Mucosa of descending colon (tissue), 3 donors: Measurements from ENCODE around the gene SIGLEC11. TPM values are rescaled to one million over a fixed set of nuclear protein-coding genes. Genes with fewer than 3 reads are reported as not detected.

Experiments
- ATAC-seq: fragments of 200-7000 bp; cut with Tn5 transposase; one replicate; pipeline ENCODE4 v1.9.1; 2020; ENCODE audit warnings: mild to moderate bottlenecking, moderate library complexity
- DNase-seq, 3 donors: peaks; one replicate each; pipeline ENCODE4 v3.0.0-alpha.2; 2020
- H3K36me3 ChIP-seq: fragments of 200-600 bp; one replicate; pipeline ENCODE4 v1.8.0; 2021; ENCODE audit warnings: low read depth, mild to moderate bottlenecking
- H3K4me1 ChIP-seq: fragments of 200-600 bp; one replicate; pipeline ENCODE4 v1.8.0; 2021; ENCODE audit warnings: low read depth, mild to moderate bottlenecking
- H3K4me3 ChIP-seq: fragments of 200-600 bp; one replicate; pipeline ENCODE4 v1.8.0; 2021; ENCODE audit warnings: mild to moderate bottlenecking
- H3K9me3 ChIP-seq: fragments of 200-600 bp; one replicate; pipeline ENCODE4 v1.8.0; 2021; ENCODE audit warnings: mild to moderate bottlenecking
- intact Hi-C, 2 donors: fragments of 100-400 bp; cut with DNase I in 1 of 2; cut with micrococcal nuclease in 1 of 2; formaldehyde crosslinking; loops; one replicate each; pipeline versions ENCODE4 v1.11.0 to v1.11.1; 2022; cut with DNase I, micrococcal nuclease
- total RNA-seq, 3 donors: library from RNA; stranded (reverse); fragmentation: NEBNext Ultra II Directional in 2 of 3; extraction: Animal tissue kit (Norgen Biotek cat#: 25700) in 2 of 3; gene quantifications; one replicate each; pipeline versions ENCODE4 v1.2.1 to v1.2.4, GENCODE V29; 2021 to 2023
- TF ChIP-seq, protein P1 (sequence below): fragments of 200-600 bp; IDR thresholded peaks from one replicate; pipeline ENCODE4 v1.8.0; 2022; ENCODE audit warnings: antibody characterized with exemption, mild to moderate bottlenecking
- donor health status: DM: no; HTN: no; CAD: no; lungs with moderate emphysema.
- donor health status: DM: no; HTN: no; CAD: no.
- donor health status: DM: no; HTN: yes; CAD: no.

The SIGLEC11 gene
- total RNA-seq, 3 donors from 2014 or later: 0.49 to 2.0 (median 1.1) TPM

DNA sequence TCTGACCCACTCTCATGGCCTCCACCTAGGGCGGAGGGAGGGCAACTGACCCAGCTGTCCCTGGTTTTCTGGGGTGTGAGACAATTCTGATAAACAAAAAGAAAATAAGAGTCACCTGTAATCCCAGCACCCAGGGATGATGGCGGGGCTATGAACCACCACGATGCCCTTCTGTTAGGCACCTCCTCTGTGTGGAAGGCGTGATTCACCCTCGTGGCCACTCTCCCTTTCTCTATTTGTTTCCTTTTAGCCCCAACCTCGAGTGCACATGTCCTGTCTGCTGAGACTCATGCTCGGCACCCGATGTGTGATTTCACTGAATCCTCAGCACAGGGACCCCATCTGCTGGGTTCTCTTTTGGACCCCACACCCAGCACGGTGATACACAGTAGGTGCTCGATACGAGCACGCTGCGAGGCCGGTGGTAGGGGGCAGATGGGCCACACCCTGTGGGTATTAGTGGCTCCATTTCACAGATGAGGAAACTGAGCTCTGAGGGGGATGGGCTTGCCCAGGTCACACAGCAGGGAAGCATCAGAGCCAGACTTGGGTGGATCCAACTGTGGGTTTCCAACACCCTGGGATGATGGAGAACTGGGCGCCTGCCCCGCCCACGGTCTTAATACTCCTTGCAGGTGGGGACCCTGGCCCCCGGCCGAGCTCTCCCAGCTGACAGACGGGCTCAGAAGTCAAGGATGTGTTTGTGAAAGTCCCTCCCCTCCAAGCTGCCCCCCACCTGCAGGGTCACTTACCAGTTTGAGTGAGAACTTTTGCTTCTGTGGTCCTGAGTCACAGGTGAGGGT lies 39.3 kb upstream of the SIGLEC11 start:
- intact Hi-C loops: no loop called here
- no peaks in the 10 kb centered on the region for H3K9me3 ChIP-seq
- H3K36me3 ChIP-seq: peaks cover 11% of the 10 kb centered on the region
- DNase-seq (no peak), ATAC-seq (no peak)
- H3K4me1 ChIP-seq: peaks cover 5% of the 10 kb centered on the region
- TF ChIP-seq, protein P1, sequence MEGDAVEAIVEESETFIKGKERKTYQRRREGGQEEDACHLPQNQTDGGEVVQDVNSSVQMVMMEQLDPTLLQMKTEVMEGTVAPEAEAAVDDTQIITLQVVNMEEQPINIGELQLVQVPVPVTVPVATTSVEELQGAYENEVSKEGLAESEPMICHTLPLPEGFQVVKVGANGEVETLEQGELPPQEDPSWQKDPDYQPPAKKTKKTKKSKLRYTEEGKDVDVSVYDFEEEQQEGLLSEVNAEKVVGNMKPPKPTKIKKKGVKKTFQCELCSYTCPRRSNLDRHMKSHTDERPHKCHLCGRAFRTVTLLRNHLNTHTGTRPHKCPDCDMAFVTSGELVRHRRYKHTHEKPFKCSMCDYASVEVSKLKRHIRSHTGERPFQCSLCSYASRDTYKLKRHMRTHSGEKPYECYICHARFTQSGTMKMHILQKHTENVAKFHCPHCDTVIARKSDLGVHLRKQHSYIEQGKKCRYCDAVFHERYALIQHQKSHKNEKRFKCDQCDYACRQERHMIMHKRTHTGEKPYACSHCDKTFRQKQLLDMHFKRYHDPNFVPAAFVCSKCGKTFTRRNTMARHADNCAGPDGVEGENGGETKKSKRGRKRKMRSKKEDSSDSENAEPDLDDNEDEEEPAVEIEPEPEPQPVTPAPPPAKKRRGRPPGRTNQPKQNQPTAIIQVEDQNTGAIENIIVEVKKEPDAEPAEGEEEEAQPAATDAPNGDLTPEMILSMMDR: no peak
- H3K4me3 ChIP-seq: no peak overlapping the region

DNA sequence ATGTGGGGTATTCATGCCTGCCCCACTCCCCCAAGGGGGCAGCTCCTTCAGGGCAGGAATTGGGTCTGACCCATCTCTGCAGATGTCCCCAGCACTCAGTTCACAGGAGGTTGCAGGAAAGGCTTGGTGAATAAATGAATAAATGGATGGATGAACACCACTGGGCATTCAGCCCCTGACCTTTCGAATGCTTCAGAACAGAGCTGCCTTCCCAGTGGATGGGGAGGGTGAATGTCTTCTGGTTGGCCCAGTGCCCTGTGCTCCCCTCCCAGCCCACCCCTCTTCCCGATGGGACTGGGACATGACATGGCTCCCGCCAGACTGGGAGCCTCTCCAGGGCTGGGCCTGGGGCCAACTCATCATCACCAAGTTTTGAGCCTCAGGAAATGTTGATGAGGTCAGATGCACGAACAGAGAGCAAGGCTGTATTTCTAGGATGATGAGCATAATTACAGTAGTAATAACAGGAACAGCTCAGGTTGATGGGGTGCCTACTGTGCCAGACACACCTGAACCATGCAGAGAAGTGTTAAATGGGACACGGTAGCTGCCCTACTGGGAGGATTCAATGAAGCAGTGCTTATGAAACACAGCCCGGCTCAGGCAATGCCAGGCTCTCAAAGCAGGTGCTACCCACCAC lies 38.5 kb upstream of the SIGLEC11 start:
- no peak for ATAC-seq
- peaks cover 13% of the 10 kb centered on the region for H3K36me3 ChIP-seq
- intact Hi-C loops: no loop called here

DNA sequence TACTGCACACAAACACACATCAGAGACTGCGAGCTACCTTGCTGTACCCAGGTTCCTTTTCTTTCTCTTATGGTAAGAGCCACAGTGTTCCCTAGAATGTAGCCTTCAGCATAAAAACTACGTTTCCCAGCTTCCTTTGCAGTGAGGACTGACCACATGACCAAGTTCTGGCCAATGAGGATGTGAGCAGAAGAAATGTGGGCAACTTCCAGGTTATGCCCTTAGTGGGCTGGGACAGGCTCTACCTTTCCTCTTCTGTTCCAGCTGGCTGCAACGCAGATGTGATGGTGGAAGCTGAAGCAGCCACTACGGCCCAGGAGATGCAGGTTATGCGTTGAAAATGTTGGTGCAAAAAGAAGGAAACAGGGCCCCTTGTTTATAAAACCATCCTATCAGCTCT lies 36.7 kb upstream of the SIGLEC11 start:
- Histone ChIP-seq H3K9me3 (no peaks in the 10 kb centered on the region), H3K4me3 (no peak overlapping the region), H3K36me3 (peaks cover 11% of the 10 kb centered on the region), H3K4me1 (no peaks in the 10 kb centered on the region)
- TF ChIP-seq, protein P1: no peak
- intact Hi-C loops: no loop called here
- DNase-seq (peak in 1 of 3 donors; percentile 31), ATAC-seq (peak; percentile 60)

More for the DNA sequence above, 38.5 kb upstream of the SIGLEC11 start:
- no peak for DNase-seq
- Histone ChIP-seq H3K4me1 (peaks cover 2% of the 10 kb centered on the region), H3K9me3 (no peaks in the 10 kb centered on the region), H3K4me3 (no peak overlapping the region)
- TF ChIP-seq, protein P1: no peak

DNA sequence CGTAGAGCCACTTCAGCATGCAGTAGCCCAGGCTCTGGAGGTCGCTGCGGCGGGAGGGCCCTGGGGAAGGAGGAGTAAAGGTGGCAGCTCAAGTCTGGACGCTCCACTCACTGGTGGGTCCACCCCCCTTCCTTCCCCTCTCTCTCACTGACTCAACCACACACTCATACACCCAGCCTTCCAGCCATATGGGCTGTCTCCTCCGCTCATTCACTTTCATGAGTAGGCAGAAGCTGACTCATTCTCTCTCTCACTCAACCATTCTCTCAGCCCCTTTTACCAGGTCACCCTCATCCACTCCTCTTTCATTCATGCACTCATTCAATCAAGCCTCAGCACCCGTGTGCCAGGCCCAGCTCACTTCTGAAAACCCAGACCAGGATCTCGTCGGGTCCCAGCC lies 27.5 kb upstream of the SIGLEC11 start:
- TF ChIP-seq, protein P1: no peak
- Histone ChIP-seq H3K9me3 (no peaks in the 10 kb centered on the region), H3K4me1 (no peaks in the 10 kb centered on the region), H3K36me3 (no peaks in the 10 kb centered on the region), H3K4me3 (no peak overlapping the region)
- DNase-seq (peak in 1 of 3 donors; percentile 12), ATAC-seq (no peak)
- intact Hi-C loops: loop anchor here in 1 of 2 donors (10.0 kb wide), 1 partner anchor 54 kb away; no protein-coding TSS in a partner anchor

DNA sequence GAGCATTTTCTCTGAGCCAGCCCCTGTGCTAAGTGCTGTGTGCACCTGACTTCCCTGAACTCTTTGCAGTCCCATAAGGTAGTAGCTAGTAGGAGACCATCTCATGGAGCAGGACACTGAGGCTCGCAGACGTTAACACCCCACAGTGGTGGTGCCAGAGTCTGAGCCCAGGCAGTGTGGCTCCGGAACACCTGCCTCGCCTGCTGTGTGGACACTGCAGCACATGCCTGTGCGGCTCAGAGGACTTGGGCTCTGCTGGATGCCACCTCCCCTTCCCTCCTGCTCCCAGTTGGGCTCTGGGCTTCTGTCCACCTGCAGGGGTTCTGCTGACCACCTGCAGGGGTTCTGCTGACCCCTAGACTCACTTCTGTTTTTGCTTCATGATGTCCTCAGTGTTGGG lies 27.0 kb upstream of the SIGLEC11 start:
- H3K36me3 ChIP-seq: no peaks in the 10 kb centered on the region
- no peaks in the 10 kb centered on the region for H3K9me3 ChIP-seq
- DNase-seq (no peak), ATAC-seq (no peak)
- H3K4me1 ChIP-seq: no peaks in the 10 kb centered on the region
- intact Hi-C loops: loop anchor here in 1 of 2 donors (10.0 kb wide), 1 partner anchor 53 kb away; no protein-coding TSS in a partner anchor
- H3K4me3 ChIP-seq: no peak overlapping the region
- TF ChIP-seq, protein P1: no peak
